HCT116 (cell line): ENCODE measurements around the gene MAML3. TPM values are rescaled to one million over a fixed set of nuclear protein-coding genes. Genes with fewer than 3 reads are reported as not detected.

ENCODE experiments used
- ATAC-seq: fragments of 200-7000 bp; cut with Tn5 transposase; 2 replicates; pipeline ENCODE4 v1.9.1; 2020; ENCODE audit warnings: mild to moderate bottlenecking, moderate library complexity
- BruUV-seq: library from RNA; stranded (reverse); fragments of 400-500 nt; replicated peaks from 2 replicates; lab custom pipeline; 2021; lab: Mats Ljungman, UMichigan
- CTCF ChIA-PET: fragments of 300-600 bp; sonication (Branson Sonifier 250); formaldehyde crosslinking; loops from one replicate; lab custom pipeline; 2021; ENCODE audit warnings: antibody characterized with exemption; lab: Charles Lee
- POLR2A ChIA-PET: fragments of 300-600, 350-600 bp; sonication (Branson Sonifier 250); formaldehyde crosslinking; loops from one replicate; lab custom pipeline; 2021; ENCODE audit warnings: antibody characterized with exemption; lab: Charles Lee
- RAD21 ChIA-PET, 2 experiments: fragments of 300-600 bp; sonication (Branson Sonifier 250); formaldehyde crosslinking; loops; one replicate each; lab custom pipeline; 2023; ENCODE audit warnings: low total read pairs in 2 of 2; ENCODE audit not compliant: uncharacterized antibody in 2 of 2, unreplicated experiment in 2 of 2, low non-redundant PET in 1 of 2; lab: Charles Lee
- DNase-seq: peaks from one replicate; pipeline ENCODE4 v3.0.0-alpha.2; 2010; ENCODE audit warnings: low read depth, low spot score
- H2AFZ ChIP-seq: fragments of 200-600 bp; shearing (Covaris generic), sonication (generic); 2 replicates; pipeline ENCODE4 v1.6.1; 2017; ENCODE audit warnings: low read depth, mixed run types, mixed read lengths, antibody characterized with exemption, low read length; ENCODE audit not compliant: poor library complexity, severe bottlenecking
- H3K27ac ChIP-seq: 2 replicates; pipeline ENCODE4 v1.5.1; 2012; ENCODE audit warnings: low read depth, low read length
- H3K27me3 ChIP-seq: fragments of 200-600 bp; sonication (generic); 2 replicates; pipeline ENCODE4 v1.6.1; 2016; ENCODE audit warnings: mixed run types, low read length, mixed read lengths; ENCODE audit not compliant: insufficient read depth
- H3K36me3 ChIP-seq, 2 experiments: fragments of 200-500 bp in 1 of 2; fragments of 200-600 bp in 1 of 2; sonication (Bioruptor generic) in 1 of 2; sonication (generic) in 1 of 2; 2 replicates each; pipeline versions ENCODE4 v1.5.1 to v1.6.1; 2014 to 2016; ENCODE audit warnings: low read length in 2 of 2, inconsistent platforms in 1 of 2, mixed read lengths in 1 of 2, mixed run types in 1 of 2; ENCODE audit not compliant: insufficient read depth in 2 of 2, control insufficient read depth in 1 of 2
- H3K4me1 ChIP-seq, 2 experiments: fragments of 200-600 bp in 1 of 2; sonication (generic) in 1 of 2; 2 replicates each; pipeline versions ENCODE4 v1.5.1 to v1.6.1; 2012 to 2017; ENCODE audit warnings: low read length in 2 of 2, inconsistent platforms in 1 of 2, mild to moderate bottlenecking in 1 of 2, mixed read lengths in 1 of 2, mixed run types in 1 of 2, moderate library complexity in 1 of 2; ENCODE audit not compliant: insufficient read depth in 2 of 2, control insufficient read depth in 1 of 2
- H3K4me2 ChIP-seq: fragments of 200-600 bp; sonication (generic); 2 replicates; pipeline ENCODE4 v1.6.1; 2017; ENCODE audit warnings: mixed run types, low read length, mixed read lengths
- H3K4me3 ChIP-seq, 2 experiments: fragments of 200-600 bp in 1 of 2; sonication (generic) in 1 of 2; replicated peaks in 1 of 2; 2 replicates each; pipeline ENCODE4 v1.5.1; 2011 to 2016; ENCODE audit warnings: low read length in 2 of 2, control low read depth in 1 of 2, low read depth in 1 of 2, mild to moderate bottlenecking in 1 of 2, mixed read lengths in 1 of 2, mixed run types in 1 of 2
- H3K79me2 ChIP-seq: fragments of 200-600 bp; sonication (generic); 2 replicates; pipeline ENCODE4 v1.6.1; 2017; ENCODE audit warnings: mild to moderate bottlenecking, mixed run types, low read length, moderate library complexity, mixed read lengths; ENCODE audit not compliant: insufficient read depth
- H3K9ac ChIP-seq: fragments of 200-600 bp; sonication (generic); 2 replicates; pipeline ENCODE4 v1.6.1; 2016; ENCODE audit warnings: low read length, mixed read lengths
- H3K9me2 ChIP-seq: fragments of 200-600 bp; sonication (generic), shearing (Covaris generic); 2 replicates; pipeline ENCODE4 v1.6.1; 2017; ENCODE audit warnings: mixed run types, mild to moderate bottlenecking, moderate library complexity; ENCODE audit not compliant: insufficient read depth
- H3K9me3 ChIP-seq, 2 experiments: fragments of 200-500 bp in 1 of 2; fragments of 200-600 bp in 1 of 2; sonication (Bioruptor generic) in 1 of 2; sonication (generic) in 1 of 2; 2 replicates each; pipeline ENCODE4 v1.6.1; 2014 to 2017; ENCODE audit warnings: low read length in 2 of 2, mixed read lengths in 2 of 2, inconsistent platforms in 1 of 2, low read depth in 1 of 2, mild to moderate bottlenecking in 1 of 2, mixed run types in 1 of 2, moderate library complexity in 1 of 2; ENCODE audit not compliant: control insufficient read depth in 1 of 2, insufficient read depth in 1 of 2
- H4K20me1 ChIP-seq: fragments of 200-600 bp; sonication (generic), shearing (Covaris generic); 2 replicates; pipeline ENCODE4 v1.6.1; 2017; ENCODE audit warnings: mixed run types, mild to moderate bottlenecking, moderate library complexity; ENCODE audit not compliant: insufficient read depth
- ATF3 ChIP-seq: IDR thresholded peaks from 2 replicates; pipeline ENCODE4 v1.6.1; 2012
- CBX3 ChIP-seq: IDR thresholded peaks from 2 replicates; pipeline ENCODE4 v1.6.1; 2012; ENCODE audit warnings: low read depth
- CTCF ChIP-seq, 3 experiments: fragments of 200-600 bp in 1 of 3; sonication (generic) in 1 of 3; IDR thresholded peaks in 2 of 3; conservative IDR thresholded peaks in 1 of 3; 2 replicates each; pipeline ENCODE4 v1.5.1; 2012 to 2017; ENCODE audit warnings: low read depth in 2 of 3, low read length in 2 of 3, antibody characterized with exemption in 1 of 3, borderline replicate concordance in 1 of 3, control low read depth in 1 of 3, mild to moderate bottlenecking in 1 of 3, mixed read lengths in 1 of 3, mixed run types in 1 of 3, moderate library complexity in 1 of 3; ENCODE audit not compliant: insufficient read depth in 1 of 3
- EGR1 ChIP-seq: IDR thresholded peaks from 2 replicates; pipeline ENCODE4 v1.6.1; 2012; ENCODE audit warnings: low read depth
- ELF1 ChIP-seq: IDR thresholded peaks from 2 replicates; pipeline ENCODE4 v1.6.1; 2012; ENCODE audit warnings: low read depth, borderline replicate concordance
- EZH2 ChIP-seq: fragments of 200-600 bp; sonication (generic); IDR thresholded peaks from 2 replicates; pipeline ENCODE4 v1.6.1; 2017; ENCODE audit warnings: antibody characterized with exemption, mixed run types
- EZH2phosphoT487 ChIP-seq: fragments of 200-600 bp; IDR thresholded peaks from 2 replicates; pipeline ENCODE4 v1.6.1; 2018; ENCODE audit warnings: antibody characterized with exemption, borderline replicate concordance
- FOSL1 ChIP-seq: IDR thresholded peaks from 2 replicates; pipeline ENCODE4 v1.6.1; 2012; ENCODE audit warnings: low read depth
- JUND ChIP-seq: IDR thresholded peaks from 2 replicates; pipeline ENCODE4 v1.6.1; 2012
- MAX ChIP-seq: IDR thresholded peaks from 2 replicates; pipeline ENCODE4 v1.6.1; 2012
- POLR2A ChIP-seq: IDR thresholded peaks from 2 replicates; pipeline ENCODE4 v1.7.0; 2011; ENCODE audit warnings: borderline replicate concordance; ENCODE audit not compliant: insufficient read depth, insufficient read length; ENCODE audit errors: extremely low read depth
- POLR2AphosphoS5 ChIP-seq: IDR thresholded peaks from 2 replicates; pipeline ENCODE4 v1.6.1; 2011; ENCODE audit warnings: mild to moderate bottlenecking, low read depth, low read length, moderate library complexity
- REST ChIP-seq: IDR thresholded peaks from 2 replicates; pipeline ENCODE4 v1.6.1; 2012; ENCODE audit warnings: low read depth
- SIN3A ChIP-seq: IDR thresholded peaks from 2 replicates; pipeline ENCODE4 v1.6.1; 2012; ENCODE audit warnings: low read depth
- SRF ChIP-seq: IDR thresholded peaks from 2 replicates; pipeline ENCODE4 v1.6.1; 2012; ENCODE audit warnings: low read depth
- ZNF274 ChIP-seq: fragments of 200-500 bp; sonication (Bioruptor generic); IDR thresholded peaks from 2 replicates; pipeline ENCODE4 v1.6.1; 2014; ENCODE audit warnings: mild to moderate bottlenecking, low read depth, low read length, inconsistent platforms
- intact Hi-C: fragments of 100-400 bp; cut with micrococcal nuclease; formaldehyde crosslinking; loops from 2 replicates; pipeline ENCODE4 v1.10.0; 2022
- total RNA-seq: library from RNA; stranded (reverse); gene quantifications from one replicate; pipeline ENCODE4 v1.2.1, GENCODE V29; 2021; ENCODE audit not compliant: unreplicated experiment

The MAML3 gene
- total RNA-seq, 1 experiment from 2014 or later, result 3.1 TPM

- ChIA-PET CTCF (no interaction called here), RAD21 (no interaction called here), POLR2A (no interaction called here)
- intact Hi-C loops, result no loop called here
- Histone ChIP-seq H3K4me1 (no peaks in the 10 kb centered on the region), H2AFZ (no peak overlapping the region), H3K4me2 (no peak overlapping the region), H3K27me3 (0 out of 2 replicates have a peak, but pooled peaks cover 8% of the 10 kb centered on the region), H3K79me2 (no peaks in the 10 kb centered on the region), H3K36me3 (no peaks in the 10 kb centered on the region), H3K4me3 (no peak overlapping the region), H4K20me1 (no peaks in the 10 kb centered on the region), H3K9ac (no peak overlapping the region), H3K9me2 (no peaks in the 10 kb centered on the region), H3K9me3 (no peaks in the 10 kb centered on the region), H3K27ac (no peak overlapping the region)
- TF ChIP-seq POLR2AphosphoS5, result no peak
- TF ChIP-seq ELF1, result no peak
- TF ChIP-seq ATF3, result no peak
- no peak for TF ChIP-seq CBX3
- no peak for TF ChIP-seq ZNF274
- no peak for DNase-seq
- no TSS peak for BruUV-seq
- no peak for ATAC-seq
Observed at GRCh38 chr4:139913398-139913990, 240.5 kb downstream of the MAML3 start.

GRCh38 chr4:139912445-139912844 is 241.5 kb downstream of the MAML3 start:
- CTCF ChIA-PET, result no interaction called here
- no peak overlapping the region for H3K4me2 ChIP-seq
- no peaks in the 10 kb centered on the region for H3K9me2 ChIP-seq
- H3K36me3 ChIP-seq, result no peaks in the 10 kb centered on the region
- RAD21 ChIA-PET, result no interaction called here
- H3K9me3 ChIP-seq, result no peaks in the 10 kb centered on the region
- H3K9ac ChIP-seq, result no peak overlapping the region
- H3K27me3 ChIP-seq, result 0 out of 2 replicates have a peak, but pooled peaks cover 8% of the 10 kb centered on the region
- no peak overlapping the region for H3K4me3 ChIP-seq
- no peaks in the 10 kb centered on the region for H3K4me1 ChIP-seq
- no peak overlapping the region for H2AFZ ChIP-seq
- ATAC-seq (no peak), DNase-seq (no peak)
- H3K79me2 ChIP-seq, result no peaks in the 10 kb centered on the region
- intact Hi-C loops, result no loop called here
- H3K27ac ChIP-seq, result no peak overlapping the region
- POLR2A ChIA-PET, result no interaction called here
- no peaks in the 10 kb centered on the region for H4K20me1 ChIP-seq
- BruUV-seq, result no TSS peak
- TF ChIP-seq EZH2 (no peak), REST (no peak), EZH2phosphoT487 (no peak), JUND (no peak), FOSL1 (no peak), CTCF (IDR thresholded peaks at IDR 0.05 in 2 of 3, conservative IDR thresholded peaks at IDR 0.05 in 1 of 3; ENCODE audit: borderline replicate concordance in 1 of 3, insufficient read depth in 1 of 3, low read depth in 2 of 3, low read length in 2 of 3) (no peak), POLR2AphosphoS5 (no peak), MAX (no peak), EGR1 (no peak), ZNF274 (no peak), ELF1 (no peak), SRF (no peak), POLR2A (no peak), SIN3A (no peak)
